GM12878 (cell line): ENCODE data around the gene HOXA10. TPM values are rescaled to one million over a fixed set of nuclear protein-coding genes. Genes with fewer than 3 reads are reported as not detected.

Source experiments
- ATAC-seq: fragments of 200-7000 bp; cut with Tn5 transposase; 3 replicates; pipeline ENCODE4 v1.9.1; 2020; ENCODE audit warnings: mild to moderate bottlenecking, moderate library complexity
- BruUV-seq: library from RNA; stranded (reverse); fragments of 400-500 nt; replicated peaks from 2 replicates; lab custom pipeline; 2021; lab: Mats Ljungman, UMichigan
- CTCF ChIA-PET: fragments of 300-600 bp; sonication (Branson Sonifier 250); formaldehyde crosslinking; extraction: SDS; loops from one replicate; lab custom pipeline; 2021; ENCODE audit warnings: inconsistent platforms; lab: Yijun Ruan, JAX
- POLR2A ChIA-PET: fragments of 350-600 bp; formaldehyde crosslinking; extraction: SDS; loops from one replicate; lab custom pipeline; 2021; ENCODE audit warnings: inconsistent platforms; lab: Charles Lee
- RAD21 ChIA-PET: fragments of 300-600 bp; sonication (Branson Sonifier 250); formaldehyde crosslinking; loops from one replicate; lab custom pipeline; 2023; ENCODE audit warnings: antibody characterized with exemption; ENCODE audit not compliant: unreplicated experiment; lab: Charles Lee
- SMC1A ChIA-PET: fragments of 300-600 bp; sonication (Branson Sonifier 250); formaldehyde crosslinking; loops from one replicate; lab custom pipeline; 2023; ENCODE audit not compliant: unreplicated experiment, uncharacterized antibody; lab: Charles Lee
- DNase-seq: peaks from one replicate; pipeline ENCODE4 v3.0.0-alpha.2; 2011; ENCODE audit warnings: low read depth, low spot score
- FAIRE-seq: peaks from 3 replicates; lab custom pipeline; 2011; peaks lifted over from hg19 to GRCh38; lab: Jason Lieb, UNC
- H2AFZ ChIP-seq: 2 replicates; pipeline ENCODE4 v1.6.0; 2011; ENCODE audit warnings: low read depth, low read length, control low read depth; ENCODE audit not compliant: control insufficient read depth
- H3K27ac ChIP-seq: 2 replicates; pipeline ENCODE4 v1.5.1; 2011; ENCODE audit warnings: control low read depth; ENCODE audit not compliant: control insufficient read depth, insufficient read depth
- H3K27me3 ChIP-seq, 2 experiments: replicated peaks in 1 of 2; 2 replicates each; pipeline versions ENCODE4 v1.6.0 to v1.6.1; 2011; ENCODE audit warnings: low read length in 1 of 2; ENCODE audit not compliant: control insufficient read depth in 2 of 2, insufficient read depth in 2 of 2
- H3K36me3 ChIP-seq, 2 experiments: 2 replicates each; pipeline ENCODE4 v1.5.1; 2011; ENCODE audit warnings: low read length in 1 of 2; ENCODE audit not compliant: control insufficient read depth in 2 of 2, insufficient read depth in 2 of 2
- H3K4me1 ChIP-seq: 2 replicates; pipeline ENCODE4 v1.6.1; 2011; ENCODE audit warnings: mild to moderate bottlenecking, low read length, moderate library complexity, mixed read lengths; ENCODE audit not compliant: control insufficient read depth, insufficient read depth
- H3K4me2 ChIP-seq: 2 replicates; pipeline ENCODE4 v1.6.0; 2011; ENCODE audit warnings: control low read depth; ENCODE audit not compliant: control insufficient read depth, insufficient read depth
- H3K4me3 ChIP-seq: fragments of 200-600 bp; sonication (generic); 2 replicates; pipeline ENCODE4 v1.5.1; 2016
- H3K79me2 ChIP-seq: 2 replicates; pipeline ENCODE4 v1.6.0; 2011; ENCODE audit warnings: low read length; ENCODE audit not compliant: control insufficient read depth, insufficient read depth
- H3K9ac ChIP-seq: 2 replicates; pipeline ENCODE4 v1.8.0; 2011; ENCODE audit warnings: low read length, control low read depth, mixed read lengths; ENCODE audit not compliant: control insufficient read depth, insufficient read depth
- H3K9me3 ChIP-seq: replicated peaks from 3 replicates; pipeline ENCODE4 v1.5.1; 2011; ENCODE audit warnings: mild to moderate bottlenecking, low read length; ENCODE audit not compliant: control insufficient read depth, insufficient read depth
- H4K20me1 ChIP-seq: 2 replicates; pipeline ENCODE4 v1.6.0; 2011; ENCODE audit not compliant: control insufficient read depth, insufficient read depth
- CREB1 ChIP-seq: IDR thresholded peaks from 2 replicates; pipeline ENCODE4 v1.6.1; 2012; ENCODE audit warnings: low read depth, mild to moderate bottlenecking, inconsistent platforms
- KAT2A ChIP-seq: conservative IDR thresholded peaks from 2 replicates; pipeline ENCODE4 v1.6.1; 2011; ENCODE audit warnings: low read depth, low read length; ENCODE audit not compliant: control insufficient read depth
- RBBP5 ChIP-seq: fragments of 200-600 bp; sonication (generic); conservative IDR thresholded peaks from 2 replicates; pipeline ENCODE4 v1.6.1; 2016
- SRF ChIP-seq, 2 experiments: IDR thresholded peaks; 2 replicates each; pipeline ENCODE4 v1.6.1; 2011; ENCODE audit warnings: low read depth in 2 of 2, low read length in 2 of 2, mild to moderate bottlenecking in 1 of 2, moderate library complexity in 1 of 2
- SUZ12 ChIP-seq: fragments of 200-600 bp; sonication (generic); IDR thresholded peaks from one replicate; pipeline ENCODE4 v1.6.1; 2018; ENCODE audit warnings: antibody characterized with exemption, mild to moderate bottlenecking; ENCODE audit not compliant: unreplicated experiment
- WGBS: methylation state at CpG from one replicate; pipeline ENCODE4 v1.1.6; 2016; ENCODE audit warnings: low lambda C conversion rate; ENCODE audit not compliant: insufficient replicate concordance, insufficient coverage; ENCODE audit errors: missing lambda C conversion rate; 5-methylcytosine and 5-hydroxymethylcytosine counted together
- in situ Hi-C: fragments of 300-500 bp; cut with MboI; formaldehyde crosslinking; loops from 9 replicates; pipeline ENCODE4 v1.14.3; 2018; ENCODE audit warnings: mixed read lengths
- intact Hi-C: fragments of 100-400 bp; cut with micrococcal nuclease; formaldehyde crosslinking; loops from one replicate; pipeline ENCODE4 v1.14.2; 2022; ENCODE audit not compliant: unreplicated experiment
- polyA plus RNA-seq, 11 experiments: library from polyadenylated mRNA; depleted of rRNA in 4 of 11; unstranded in 6 of 11; stranded (reverse) in 5 of 11; fragments of >200 nt; fragmentation: Nextera tagmentation in 4 of 11; fragmentation: Illumina TruSeq in 1 of 11; extraction: Ambion mirVana in 4 of 11; extraction: Trizol in 1 of 11; gene quantifications; 1 replicate in 1 of 11; 2 replicates in 10 of 11; pipeline versions ENCODE4 v1.2.1 to v1.2.3, GENCODE V29; 2011 to 2016; ENCODE audit warnings: inconsistent platforms in 2 of 11, missing spikeins in 2 of 11, low read depth in 1 of 11
- total RNA-seq, 4 experiments: library from RNA; depleted of rRNA in 3 of 4; stranded (reverse); fragments of >200 nt in 3 of 4; fragmentation: Illumina TruSeq in 1 of 4; extraction: Trizol in 1 of 4; gene quantifications; 2 replicates each; pipeline versions ENCODE4 v1.2.1 to v1.2.3, GENCODE V29; 2013 to 2021

HOXA10 gene
- total and polyA plus RNA-seq, 10 of the 15 experiments (the other 5 are each of a cell fraction or from before 2014, with no cell fraction given), result not detected

DNA sequence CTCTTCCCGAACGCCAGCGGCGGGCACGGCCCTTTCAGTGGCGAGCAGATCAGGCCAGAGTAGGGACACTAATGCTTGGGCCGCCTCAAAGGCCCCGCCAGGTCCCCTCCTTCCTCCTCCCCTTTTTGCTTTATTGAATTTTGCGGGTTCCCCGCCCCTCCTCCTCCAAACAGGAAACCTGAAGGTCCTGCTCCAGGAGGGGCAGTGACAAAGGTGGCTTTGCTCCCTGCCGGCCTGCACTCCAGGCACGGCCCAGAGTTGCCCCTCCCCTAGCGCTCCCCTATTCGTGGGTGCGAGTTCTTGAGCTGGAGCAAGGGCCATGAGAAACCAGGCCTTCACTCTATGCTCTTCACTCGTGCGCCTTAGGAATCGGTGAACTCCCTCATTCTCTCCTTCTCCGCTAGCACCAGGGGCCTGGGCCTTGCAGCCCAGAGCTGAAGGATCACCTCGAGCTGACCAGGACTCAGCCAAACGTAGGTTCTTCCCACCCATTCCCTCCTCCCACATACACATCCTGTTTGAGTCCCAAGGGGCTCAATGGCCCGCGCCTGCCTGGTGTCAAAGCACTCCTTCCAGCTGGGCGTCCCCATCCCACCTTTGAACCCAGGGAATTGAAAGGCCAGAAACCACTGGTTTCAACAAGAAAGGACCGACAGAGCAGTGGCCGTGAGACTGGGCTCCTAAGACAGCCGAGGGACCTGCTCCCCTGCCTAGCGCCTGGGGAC lies 25.9 kb downstream of the HOXA10 start:
- peaks cover 13 to 41% of the 10 kb centered on the region in 2 experiments for H3K27me3 ChIP-seq
- no peak for DNase-seq
- H4K20me1 ChIP-seq, result no peaks in the 10 kb centered on the region
- no peak overlapping the region for H3K4me2 ChIP-seq
- H3K36me3 ChIP-seq, result no peaks in the 10 kb centered on the region
- no peak for ATAC-seq
- TF ChIP-seq SUZ12 (peak; percentile 17), RBBP5 (no peak), SRF (IDR thresholded peaks at IDR 0.05; ENCODE audit: low read depth in 2 of 2, low read length in 2 of 2) (no peak), CREB1 (no peak), KAT2A (no peak)
- in situ Hi-C loops (no loop called here), intact Hi-C loops (no loop called here)
- 5% methylated on average over 24 of the region's 28 CpGs for WGBS
- no peak overlapping the region for H2AFZ ChIP-seq
- POLR2A ChIA-PET, result no interaction called here
- no peaks in the 10 kb centered on the region for H3K79me2 ChIP-seq
- SMC1A ChIA-PET, result interaction anchor here (1.3 to 1.8 kb wide), 2 partner anchors 11 to 466 kb away, joined by 3 to 4 read pairs; no protein-coding TSS in a partner anchor
- H3K9me3 ChIP-seq, result no peaks in the 10 kb centered on the region; the same call in 2 of the 3 replicates
- no peak overlapping the region for H3K27ac ChIP-seq
- H3K4me3 ChIP-seq, result no peak overlapping the region
- no peaks in the 10 kb centered on the region; the same call in 1 of the 2 replicates for H3K4me1 ChIP-seq
- RAD21 ChIA-PET, result interaction anchor here (2.3 kb wide), 1 partner anchor 14 kb away, joined by 7 read pairs; no protein-coding TSS in a partner anchor
- no peak overlapping the region for H3K9ac ChIP-seq
- no TSS peak for BruUV-seq
- CTCF ChIA-PET, result interaction anchor here (1.0 to 5.5 kb wide), 5 partner anchors 14 to 461 kb away, joined by 3 to 38 read pairs (median 21); partner anchors contain the start of gene HOXA1
- no peak for FAIRE-seq
